ENCODE measurements around the gene SLC4A5.

Gene SLC4A5

DNA sequence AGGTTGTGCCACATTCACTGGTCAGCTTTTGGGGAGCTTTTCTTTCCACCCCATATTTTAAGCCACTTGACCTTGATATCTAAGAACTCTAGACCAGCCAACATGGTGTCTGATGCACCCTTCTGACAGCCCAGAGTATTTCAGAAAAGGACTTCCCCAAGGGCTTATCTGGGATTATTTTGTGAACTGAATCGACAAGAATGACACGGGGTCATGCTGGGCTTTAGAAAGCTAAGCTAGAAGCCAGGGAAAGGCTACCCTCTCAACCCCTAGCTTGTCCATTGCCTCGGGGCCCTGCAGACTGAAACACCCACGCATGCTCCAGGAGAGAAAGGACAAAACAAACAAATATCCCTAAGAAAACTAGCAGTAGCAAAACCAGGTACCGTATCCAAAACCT lies 16.0 kb downstream of the SLC4A5 start:
- Mint-ChIP-seq H3K4me3 (no peak overlapping the region), H3K4me1 (no peaks in the 10 kb centered on the region), H3K27ac (ENCODE audit: low read depth) (no peak overlapping the region), H3K36me3 (ENCODE audit: insufficient read depth) (peaks cover 2% of the 10 kb centered on the region), H3K27me3 (no peaks in the 10 kb centered on the region), H3K9me3 (no peaks in the 10 kb centered on the region)
- DNase-seq (ENCODE audit: low spot score in 2 of 2) (no peak), ATAC-seq (replicated peaks; ENCODE audit: extremely low read depth, poor library complexity, severe bottlenecking) (no peak)

DNA sequence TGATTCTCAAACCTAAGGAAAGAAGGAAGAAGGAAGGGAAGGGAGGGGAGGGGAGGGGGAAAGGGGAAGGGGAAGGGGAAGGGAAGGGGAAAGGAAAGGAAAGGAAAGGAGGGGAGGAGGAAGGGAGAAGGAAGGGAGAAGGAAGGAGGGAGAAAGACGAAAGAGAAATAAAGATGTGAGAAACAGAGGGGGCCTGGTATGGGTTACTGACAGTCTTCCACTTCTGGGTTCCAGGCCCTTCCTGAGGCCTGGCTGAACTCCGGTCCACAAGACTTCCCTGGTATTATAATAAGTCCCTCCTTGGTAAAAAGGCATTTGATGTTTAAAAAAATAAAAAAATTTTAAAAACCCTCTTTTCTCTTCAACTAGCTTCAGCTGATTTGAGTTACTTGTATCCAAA lies 17.4 kb downstream of the SLC4A5 start:
- no peaks in the 10 kb centered on the region for H3K4me1 Mint-ChIP-seq
- no peak for ATAC-seq (replicated peaks; ENCODE audit: extremely low read depth, poor library complexity, severe bottlenecking)
- no peaks in the 10 kb centered on the region for H3K27me3 Mint-ChIP-seq
- H3K36me3 Mint-ChIP-seq (ENCODE audit: insufficient read depth) = peaks cover 2% of the 10 kb centered on the region
- H3K27ac Mint-ChIP-seq (ENCODE audit: low read depth) = no peak overlapping the region
- no peak overlapping the region for H3K4me3 Mint-ChIP-seq
- DNase-seq (ENCODE audit: low spot score in 2 of 2) = no peak
- H3K9me3 Mint-ChIP-seq = no peaks in the 10 kb centered on the region

DNA sequence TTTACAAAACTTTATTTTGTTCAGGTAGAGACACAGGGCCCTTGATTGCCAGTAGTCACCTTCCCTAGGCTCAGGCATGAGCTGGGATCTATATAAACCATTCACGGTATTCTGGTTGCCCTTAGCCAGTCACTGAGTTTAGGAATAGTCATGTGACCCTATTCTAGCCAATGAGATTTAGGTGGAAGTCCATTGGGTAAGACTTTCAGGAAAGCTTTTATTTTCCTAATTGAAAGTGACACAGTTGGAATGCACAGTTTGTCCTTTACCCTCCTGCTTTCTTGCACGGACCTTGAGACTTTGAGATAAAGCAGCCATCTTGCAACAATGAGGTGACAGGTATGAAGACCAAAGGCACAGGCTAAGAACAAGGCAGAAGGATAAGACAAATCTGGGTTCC lies 21.5 kb downstream of the SLC4A5 start:
- Mint-ChIP-seq H3K9me3 (no peaks in the 10 kb centered on the region), H3K36me3 (ENCODE audit: insufficient read depth) (peaks cover 8% of the 10 kb centered on the region), H3K4me3 (no peak overlapping the region), H3K27ac (ENCODE audit: low read depth) (no peak overlapping the region), H3K27me3 (no peaks in the 10 kb centered on the region), H3K4me1 (peaks cover 4% of the 10 kb centered on the region)
- no peak for DNase-seq (ENCODE audit: low spot score in 2 of 2)
- ATAC-seq (replicated peaks; ENCODE audit: extremely low read depth, poor library complexity, severe bottlenecking) = no peak

DNA sequence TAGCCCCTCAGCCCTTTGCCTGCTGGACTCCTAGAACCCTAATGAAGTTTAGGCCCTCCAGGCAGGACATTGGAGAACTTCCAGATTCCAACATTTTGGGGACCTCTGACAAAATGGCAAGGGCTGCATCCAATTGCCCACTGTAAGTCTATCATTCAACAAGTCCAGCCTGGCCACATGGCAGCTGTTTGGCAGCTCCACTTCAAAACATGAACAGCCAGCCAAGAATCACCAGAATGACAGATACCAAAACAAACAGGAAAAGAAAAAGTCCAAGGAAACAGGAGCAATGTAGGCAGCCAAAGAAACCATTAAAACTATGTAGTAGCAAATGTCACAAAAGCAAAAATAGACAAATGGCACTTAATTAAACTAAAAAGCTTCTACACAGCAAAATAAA lies 25.5 kb downstream of the SLC4A5 start:
- H3K27me3 Mint-ChIP-seq = no peaks in the 10 kb centered on the region
- H3K36me3 Mint-ChIP-seq (ENCODE audit: insufficient read depth) = peaks cover 7% of the 10 kb centered on the region
- H3K4me3 Mint-ChIP-seq = no peak overlapping the region
- DNase-seq (ENCODE audit: low spot score in 2 of 2) (no peak), ATAC-seq (replicated peaks; ENCODE audit: extremely low read depth, poor library complexity, severe bottlenecking) (no peak)
- peaks cover 4% of the 10 kb centered on the region for H3K4me1 Mint-ChIP-seq
- H3K9me3 Mint-ChIP-seq = no peaks in the 10 kb centered on the region
- H3K27ac Mint-ChIP-seq (ENCODE audit: low read depth) = no peak overlapping the region

DNA sequence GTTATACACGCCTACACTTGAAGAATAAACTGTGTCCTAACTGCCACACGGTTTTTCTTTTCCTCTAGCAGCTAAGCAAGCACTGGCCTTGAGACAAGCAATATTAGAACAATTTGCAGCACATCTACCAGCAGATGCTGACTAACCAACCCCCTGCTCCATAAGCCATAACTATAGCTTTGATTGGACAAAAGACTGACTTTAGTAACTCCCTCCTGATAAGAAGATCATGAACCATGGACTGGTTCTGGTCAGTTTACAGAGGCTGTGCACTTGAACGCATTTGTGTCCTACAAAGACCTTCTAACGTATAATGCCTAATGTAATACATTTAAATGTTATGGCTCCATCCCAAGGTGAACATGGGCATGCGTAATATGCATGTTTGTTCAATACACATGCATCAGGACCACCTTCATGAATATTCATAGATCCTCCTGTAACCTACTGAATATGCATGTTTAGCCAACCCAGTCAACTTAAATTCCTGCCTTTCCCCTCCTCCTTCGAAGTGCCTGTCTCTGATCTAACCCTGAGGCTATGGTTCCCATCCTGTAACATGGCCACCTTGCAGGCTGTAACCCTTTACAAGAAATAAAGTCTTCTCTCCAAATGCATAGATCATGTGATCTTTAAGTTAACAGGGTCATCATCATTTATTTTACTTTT lies 26.5 kb downstream of the SLC4A5 start:
- Mint-ChIP-seq H3K9me3 (no peaks in the 10 kb centered on the region), H3K4me3 (no peak overlapping the region), H3K27ac (ENCODE audit: low read depth) (no peak overlapping the region), H3K27me3 (no peaks in the 10 kb centered on the region), H3K4me1 (peaks cover 4% of the 10 kb centered on the region), H3K36me3 (ENCODE audit: insufficient read depth) (peaks cover 7% of the 10 kb centered on the region)
- no peak for DNase-seq (ENCODE audit: low spot score in 2 of 2)
- no peak for ATAC-seq (replicated peaks; ENCODE audit: extremely low read depth, poor library complexity, severe bottlenecking)

DNA sequence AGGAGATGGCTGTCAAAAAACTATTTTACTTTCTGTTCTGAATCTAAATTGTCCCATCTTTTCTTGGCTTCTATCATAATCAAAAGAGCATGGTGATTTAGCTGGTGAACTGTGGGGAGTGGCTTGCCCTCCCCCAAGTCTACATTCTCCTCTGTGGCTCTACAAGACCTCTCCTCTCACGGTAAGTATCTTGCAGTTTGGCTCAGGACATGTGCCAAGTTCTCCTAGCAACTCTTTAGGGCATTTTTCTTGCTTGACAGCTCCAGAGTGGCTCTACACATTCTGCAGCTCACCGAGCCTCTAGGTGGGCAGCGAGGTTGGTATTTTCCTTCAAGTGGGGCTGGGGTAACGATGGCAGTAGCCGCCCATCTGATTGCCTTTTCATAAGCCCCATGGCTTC lies 29.1 kb downstream of the SLC4A5 start:
- Mint-ChIP-seq H3K4me3 (no peak overlapping the region), H3K4me1 (peaks cover 4% of the 10 kb centered on the region), H3K9me3 (no peaks in the 10 kb centered on the region), H3K27me3 (no peaks in the 10 kb centered on the region), H3K36me3 (ENCODE audit: insufficient read depth) (peaks cover 1% of the 10 kb centered on the region), H3K27ac (ENCODE audit: low read depth) (no peak overlapping the region)
- DNase-seq (ENCODE audit: low spot score in 2 of 2) (no peak), ATAC-seq (replicated peaks; ENCODE audit: extremely low read depth, poor library complexity, severe bottlenecking) (no peak)

DNA sequence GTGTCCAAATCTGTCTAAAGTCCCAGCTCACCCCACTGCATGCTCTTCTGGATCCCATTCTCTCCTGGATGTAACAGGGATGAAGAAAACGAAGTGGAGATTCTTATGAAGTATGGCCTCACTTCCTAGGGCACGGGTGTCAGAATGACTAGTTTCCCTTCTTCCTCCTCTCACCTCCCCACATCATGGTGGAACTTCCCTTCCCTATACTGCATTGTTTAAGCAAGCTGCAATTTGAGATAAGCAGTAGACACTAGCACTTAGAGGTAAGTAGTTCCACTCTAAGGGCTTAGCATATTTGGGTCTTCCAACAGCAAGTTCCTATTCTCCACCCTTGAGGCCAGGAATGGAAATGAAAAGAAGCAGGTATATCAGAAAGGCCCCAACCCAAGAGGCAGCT lies 29.7 kb downstream of the SLC4A5 start:
- ATAC-seq (replicated peaks; ENCODE audit: extremely low read depth, poor library complexity, severe bottlenecking) = no peak
- DNase-seq (ENCODE audit: low spot score in 2 of 2) = no peak
- H3K4me3 Mint-ChIP-seq = no peak overlapping the region
- peaks cover 1% of the 10 kb centered on the region for H3K36me3 Mint-ChIP-seq (ENCODE audit: insufficient read depth)
- H3K9me3 Mint-ChIP-seq = no peaks in the 10 kb centered on the region
- peaks cover 4% of the 10 kb centered on the region for H3K4me1 Mint-ChIP-seq
- no peaks in the 10 kb centered on the region for H3K27me3 Mint-ChIP-seq
- no peak overlapping the region for H3K27ac Mint-ChIP-seq (ENCODE audit: low read depth)

DNA sequence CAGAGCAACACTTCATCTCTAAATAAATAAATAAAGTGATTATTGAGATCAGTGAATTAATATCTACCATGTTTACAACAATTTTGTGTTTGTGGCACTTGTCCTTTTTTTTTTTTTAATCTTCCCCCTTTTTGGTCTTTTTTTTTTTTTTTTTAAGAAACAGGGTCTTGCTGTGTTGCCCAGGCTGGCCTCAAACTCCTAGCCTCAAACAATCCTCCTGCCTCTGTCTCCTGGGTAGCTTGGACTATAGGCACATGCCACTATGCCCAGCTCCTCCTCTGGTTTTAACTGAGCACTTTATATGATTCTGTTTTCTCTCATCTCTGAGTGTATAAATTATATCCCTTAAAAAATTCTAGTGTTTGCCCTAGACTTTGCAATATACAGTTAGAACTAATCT lies 30.3 kb downstream of the SLC4A5 start:
- Mint-ChIP-seq H3K4me3 (no peak overlapping the region), H3K9me3 (no peaks in the 10 kb centered on the region), H3K36me3 (ENCODE audit: insufficient read depth) (peaks cover 1% of the 10 kb centered on the region), H3K27ac (ENCODE audit: low read depth) (no peak overlapping the region), H3K27me3 (no peaks in the 10 kb centered on the region), H3K4me1 (peaks cover 4% of the 10 kb centered on the region)
- DNase-seq (ENCODE audit: low spot score in 2 of 2) (no peak), ATAC-seq (replicated peaks; ENCODE audit: extremely low read depth, poor library complexity, severe bottlenecking) (no peak)

DNA sequence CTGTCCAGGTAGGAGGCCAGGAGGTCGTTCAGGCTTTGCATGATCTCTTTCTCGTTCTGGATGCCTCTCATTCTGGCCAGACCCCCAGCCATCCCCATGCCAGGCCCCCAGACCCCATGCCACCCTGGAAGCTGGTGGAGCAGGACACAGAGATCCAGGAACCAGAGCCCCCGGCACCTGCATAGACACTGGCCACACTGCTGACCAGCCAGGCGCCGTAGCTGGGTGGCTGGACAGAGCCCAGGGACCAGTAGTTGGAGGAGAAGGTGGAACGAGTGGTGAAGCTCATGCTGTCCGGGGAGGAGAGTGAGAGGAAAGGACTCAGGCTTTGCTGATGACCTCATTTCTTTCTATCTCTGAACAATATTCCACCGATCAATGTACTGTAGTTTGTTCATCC lies 35.5 kb downstream of the SLC4A5 start:
- Mint-ChIP-seq H3K36me3 (ENCODE audit: insufficient read depth) (no peaks in the 10 kb centered on the region), H3K27ac (ENCODE audit: low read depth) (no peak overlapping the region), H3K9me3 (no peaks in the 10 kb centered on the region), H3K4me3 (no peak overlapping the region), H3K27me3 (no peaks in the 10 kb centered on the region), H3K4me1 (no peaks in the 10 kb centered on the region)
- DNase-seq (ENCODE audit: low spot score in 2 of 2) (no peak), ATAC-seq (replicated peaks; ENCODE audit: extremely low read depth, poor library complexity, severe bottlenecking) (no peak)

DNA sequence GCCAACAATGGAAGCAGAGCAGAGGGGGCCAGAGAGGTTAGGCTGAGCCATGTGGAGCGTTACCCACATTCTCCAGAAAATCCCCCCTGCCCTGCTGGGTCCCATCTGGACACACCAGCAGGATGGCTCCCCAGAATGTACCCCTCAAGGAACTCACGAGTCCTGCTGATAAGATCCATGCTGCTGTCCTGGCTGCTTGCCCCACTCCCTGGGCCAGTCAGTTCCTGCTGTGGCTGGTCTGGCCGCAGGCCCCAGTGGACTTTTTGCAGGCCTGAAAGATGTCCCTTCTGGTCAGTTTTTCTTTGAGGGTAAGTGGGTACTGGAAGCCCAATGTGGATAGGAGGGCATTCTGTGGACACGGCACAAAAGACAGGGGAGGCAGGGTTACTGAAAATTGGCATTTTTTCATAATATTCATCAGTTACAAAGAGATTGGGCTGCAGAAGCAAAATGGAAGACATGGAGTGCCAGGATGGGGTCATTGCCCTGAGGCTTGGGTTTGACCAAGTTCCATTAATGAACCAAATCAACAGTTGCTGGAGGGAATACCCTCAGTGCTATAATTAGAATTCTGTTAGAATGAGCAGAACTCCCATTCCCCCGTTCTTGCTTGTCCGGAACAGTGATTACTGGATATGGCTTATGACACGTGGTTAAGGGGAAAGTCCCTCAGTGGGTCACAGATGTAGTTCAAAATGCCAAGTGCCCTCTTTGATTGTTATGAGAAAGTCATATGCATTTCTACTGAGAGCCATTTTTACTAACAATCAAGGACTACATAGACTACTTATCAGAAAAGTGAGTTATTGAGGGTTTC lies 38.7 kb downstream of the SLC4A5 start:
- Mint-ChIP-seq H3K27me3 (no peaks in the 10 kb centered on the region), H3K9me3 (no peaks in the 10 kb centered on the region), H3K36me3 (ENCODE audit: insufficient read depth) (no peaks in the 10 kb centered on the region), H3K4me1 (no peaks in the 10 kb centered on the region), H3K27ac (ENCODE audit: low read depth) (no peak overlapping the region), H3K4me3 (no peak overlapping the region)
- ATAC-seq (replicated peaks; ENCODE audit: extremely low read depth, poor library complexity, severe bottlenecking) (no peak), DNase-seq (ENCODE audit: low spot score in 2 of 2) (no peak)

DNA sequence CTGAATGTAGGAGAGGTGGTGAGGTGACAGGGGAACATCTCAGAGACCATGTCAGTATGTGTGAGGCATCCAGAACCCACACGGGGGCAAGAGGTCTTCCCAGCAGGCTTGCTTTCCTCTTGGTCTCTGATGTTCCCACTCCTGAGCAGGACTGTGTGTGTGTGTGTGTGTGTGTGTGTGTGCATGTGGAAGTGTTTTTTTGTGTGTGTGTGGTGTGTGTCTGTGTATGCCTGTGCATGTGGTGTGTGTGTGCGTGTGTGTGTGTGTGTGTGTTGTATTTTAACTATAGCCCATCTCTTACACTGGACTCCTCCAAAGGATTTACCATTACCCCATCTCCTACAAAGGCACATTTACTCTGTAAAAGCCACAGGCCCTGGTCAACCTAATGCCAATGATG lies 40.4 kb downstream of the SLC4A5 start:
- DNase-seq (ENCODE audit: low spot score in 2 of 2) (no peak), ATAC-seq (replicated peaks; ENCODE audit: extremely low read depth, poor library complexity, severe bottlenecking) (no peak)
- Mint-ChIP-seq H3K27ac (ENCODE audit: low read depth) (no peak overlapping the region), H3K4me3 (no peak overlapping the region), H3K27me3 (no peaks in the 10 kb centered on the region), H3K9me3 (no peaks in the 10 kb centered on the region), H3K4me1 (no peaks in the 10 kb centered on the region), H3K36me3 (ENCODE audit: insufficient read depth) (peaks cover 2% of the 10 kb centered on the region)

DNA sequence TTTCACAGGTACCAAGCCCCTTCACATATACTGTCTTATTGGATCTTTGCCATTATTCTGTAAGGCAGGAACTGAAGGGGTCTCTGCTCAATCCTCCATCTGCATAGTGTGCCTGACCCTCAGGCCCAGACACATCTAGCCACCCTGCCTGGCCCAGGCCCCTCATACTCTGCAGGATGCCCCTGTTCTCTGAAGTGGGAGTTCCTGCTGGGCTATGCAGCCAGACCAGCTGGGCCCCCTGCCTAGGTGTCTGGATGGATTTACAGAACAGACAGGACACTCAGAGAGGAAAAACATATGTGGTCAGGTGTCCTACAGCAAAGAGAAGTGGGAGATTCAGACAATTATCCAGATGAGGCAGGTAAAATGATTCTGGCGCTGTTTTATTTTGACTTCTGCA lies 42.0 kb downstream of the SLC4A5 start:
- peaks cover 2% of the 10 kb centered on the region for H3K36me3 Mint-ChIP-seq (ENCODE audit: insufficient read depth)
- no peaks in the 10 kb centered on the region for H3K4me1 Mint-ChIP-seq
- no peaks in the 10 kb centered on the region for H3K9me3 Mint-ChIP-seq
- no peaks in the 10 kb centered on the region for H3K27me3 Mint-ChIP-seq
- no peak for ATAC-seq (replicated peaks; ENCODE audit: extremely low read depth, poor library complexity, severe bottlenecking)
- no peak overlapping the region for H3K4me3 Mint-ChIP-seq
- DNase-seq (ENCODE audit: low spot score in 2 of 2) = no peak
- no peak overlapping the region for H3K27ac Mint-ChIP-seq (ENCODE audit: low read depth)

DNA sequence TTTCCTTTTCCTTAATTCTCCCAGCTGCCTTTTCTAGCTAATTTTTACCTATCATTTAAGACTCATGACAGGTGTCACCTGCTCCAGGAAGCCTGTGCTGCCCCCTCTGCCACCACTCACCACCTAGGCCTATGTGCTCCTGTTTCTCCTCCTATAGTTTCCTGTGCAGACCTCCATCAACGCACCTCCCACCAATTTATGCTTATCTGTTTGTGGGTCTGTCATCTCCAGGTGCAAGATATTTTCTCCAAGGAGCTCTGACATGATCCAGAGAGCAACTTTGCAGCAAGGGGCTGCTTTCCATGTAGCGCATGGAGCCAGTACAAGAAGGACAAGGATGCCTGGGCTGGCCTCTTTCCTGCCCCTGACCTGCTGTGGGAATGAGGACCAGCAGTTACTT lies 42.7 kb downstream of the SLC4A5 start:
- Mint-ChIP-seq H3K4me1 (no peaks in the 10 kb centered on the region), H3K36me3 (ENCODE audit: insufficient read depth) (peaks cover 2% of the 10 kb centered on the region), H3K27me3 (no peaks in the 10 kb centered on the region), H3K27ac (ENCODE audit: low read depth) (no peak overlapping the region), H3K9me3 (no peaks in the 10 kb centered on the region), H3K4me3 (no peak overlapping the region)
- DNase-seq (ENCODE audit: low spot score in 2 of 2) (no peak), ATAC-seq (replicated peaks; ENCODE audit: extremely low read depth, poor library complexity, severe bottlenecking) (no peak)
